ENCODE data around the gene REC114. TPM values are rescaled to one million over a fixed set of nuclear protein-coding genes. Genes with fewer than 3 reads are reported as not detected.

REC114 gene
- total RNA-seq, 1 donor from 2014 or later = not detected

DNA sequence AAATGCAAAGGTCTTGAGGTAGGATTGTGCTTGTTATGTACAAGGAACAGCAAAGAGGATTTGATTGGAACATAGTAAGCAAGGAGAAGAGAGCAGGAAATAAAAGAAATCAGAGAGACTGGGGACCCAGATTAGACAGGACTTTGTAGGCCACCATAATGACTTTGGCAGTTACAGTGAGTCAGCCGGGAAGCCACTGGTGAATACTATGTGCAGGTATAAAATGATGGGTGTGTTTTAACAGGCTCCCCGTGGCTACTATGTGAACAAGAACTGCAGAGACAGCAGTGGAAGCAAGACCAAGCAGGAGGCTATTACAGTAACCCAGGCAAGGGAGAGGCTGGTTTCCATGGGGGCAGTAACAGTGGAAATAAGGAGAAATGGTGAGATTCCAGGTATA is 135.1 kb downstream of the REC114 start:
- Mint-ChIP-seq H3K36me3 (ENCODE audit: low read depth) (no peaks in the 10 kb centered on the region), H3K27ac (ENCODE audit: unreplicated experiment) (no peak overlapping the region), H3K9me3 (no peaks in the 10 kb centered on the region), H3K4me3 (no peak overlapping the region), H3K27me3 (ENCODE audit: low read depth) (no peaks in the 10 kb centered on the region), H3K4me1 (no peaks in the 10 kb centered on the region)
- TF ChIP-seq, protein P1, sequence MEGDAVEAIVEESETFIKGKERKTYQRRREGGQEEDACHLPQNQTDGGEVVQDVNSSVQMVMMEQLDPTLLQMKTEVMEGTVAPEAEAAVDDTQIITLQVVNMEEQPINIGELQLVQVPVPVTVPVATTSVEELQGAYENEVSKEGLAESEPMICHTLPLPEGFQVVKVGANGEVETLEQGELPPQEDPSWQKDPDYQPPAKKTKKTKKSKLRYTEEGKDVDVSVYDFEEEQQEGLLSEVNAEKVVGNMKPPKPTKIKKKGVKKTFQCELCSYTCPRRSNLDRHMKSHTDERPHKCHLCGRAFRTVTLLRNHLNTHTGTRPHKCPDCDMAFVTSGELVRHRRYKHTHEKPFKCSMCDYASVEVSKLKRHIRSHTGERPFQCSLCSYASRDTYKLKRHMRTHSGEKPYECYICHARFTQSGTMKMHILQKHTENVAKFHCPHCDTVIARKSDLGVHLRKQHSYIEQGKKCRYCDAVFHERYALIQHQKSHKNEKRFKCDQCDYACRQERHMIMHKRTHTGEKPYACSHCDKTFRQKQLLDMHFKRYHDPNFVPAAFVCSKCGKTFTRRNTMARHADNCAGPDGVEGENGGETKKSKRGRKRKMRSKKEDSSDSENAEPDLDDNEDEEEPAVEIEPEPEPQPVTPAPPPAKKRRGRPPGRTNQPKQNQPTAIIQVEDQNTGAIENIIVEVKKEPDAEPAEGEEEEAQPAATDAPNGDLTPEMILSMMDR (conservative IDR thresholded peaks at IDR 0.05) = no peak
- DNase-seq (ENCODE audit: low read depth, low spot score) = no peak

DNA sequence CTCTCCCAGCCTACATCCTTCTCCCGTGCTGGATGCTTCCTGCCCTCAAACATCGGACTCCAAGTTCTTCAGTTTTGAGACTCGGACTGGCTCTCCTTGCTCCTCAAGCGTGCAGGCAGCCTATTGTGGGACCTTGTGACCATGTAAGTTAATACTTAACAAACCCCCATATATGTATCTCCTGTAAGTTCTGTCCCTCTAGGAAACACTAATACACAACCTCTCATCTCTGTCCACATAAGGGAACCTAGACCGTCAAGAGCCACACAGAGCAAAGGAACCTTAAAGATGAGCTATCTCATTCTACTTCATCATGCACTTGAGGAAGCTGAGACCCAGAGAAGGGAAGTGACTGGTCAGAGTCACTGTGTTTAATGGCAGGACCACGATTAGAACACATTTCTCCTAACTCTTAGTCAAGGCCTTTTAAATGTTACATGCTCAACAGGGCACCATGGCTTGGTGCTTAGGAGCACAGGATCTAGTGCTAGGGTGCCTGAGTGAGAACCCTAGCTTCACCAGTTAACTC is 140.0 kb downstream of the REC114 start:
- DNase-seq (ENCODE audit: low read depth, low spot score) = no peak
- no peaks in the 10 kb centered on the region for H3K27me3 Mint-ChIP-seq (ENCODE audit: low read depth)
- H3K9me3 Mint-ChIP-seq = no peaks in the 10 kb centered on the region
- no peaks in the 10 kb centered on the region for H3K36me3 Mint-ChIP-seq (ENCODE audit: low read depth)
- TF ChIP-seq, protein P1 (conservative IDR thresholded peaks at IDR 0.05) = no peak
- no peak overlapping the region for H3K27ac Mint-ChIP-seq (ENCODE audit: unreplicated experiment)
- no peaks in the 10 kb centered on the region for H3K4me1 Mint-ChIP-seq
- H3K4me3 Mint-ChIP-seq = no peak overlapping the region

DNA sequence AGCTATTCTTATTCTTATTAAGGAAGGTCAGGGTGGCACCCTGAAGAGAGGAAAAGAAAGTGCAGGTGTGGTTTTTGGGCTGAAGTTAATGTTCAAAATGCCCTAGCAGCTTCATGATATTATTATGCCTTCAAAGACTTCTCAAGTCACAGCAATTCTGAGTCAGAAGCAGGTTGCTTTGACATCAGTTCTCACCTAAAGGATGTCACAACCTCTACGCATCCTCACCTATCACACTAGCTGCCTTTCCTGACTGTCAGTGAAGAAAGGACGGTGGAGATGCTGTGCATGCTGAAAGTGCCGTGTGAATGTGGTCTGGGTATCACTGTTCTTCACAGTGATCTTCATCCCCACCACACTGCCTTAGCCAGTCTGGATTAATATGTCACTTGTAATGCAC is 140.6 kb downstream of the REC114 start:
- Mint-ChIP-seq H3K9me3 (no peaks in the 10 kb centered on the region), H3K27me3 (ENCODE audit: low read depth) (no peaks in the 10 kb centered on the region), H3K4me1 (no peaks in the 10 kb centered on the region), H3K4me3 (no peak overlapping the region), H3K36me3 (ENCODE audit: low read depth) (peaks cover 3% of the 10 kb centered on the region), H3K27ac (ENCODE audit: unreplicated experiment) (no peak overlapping the region)
- TF ChIP-seq, protein P1 (conservative IDR thresholded peaks at IDR 0.05) = no peak
- DNase-seq (ENCODE audit: low read depth, low spot score) = no peak

DNA sequence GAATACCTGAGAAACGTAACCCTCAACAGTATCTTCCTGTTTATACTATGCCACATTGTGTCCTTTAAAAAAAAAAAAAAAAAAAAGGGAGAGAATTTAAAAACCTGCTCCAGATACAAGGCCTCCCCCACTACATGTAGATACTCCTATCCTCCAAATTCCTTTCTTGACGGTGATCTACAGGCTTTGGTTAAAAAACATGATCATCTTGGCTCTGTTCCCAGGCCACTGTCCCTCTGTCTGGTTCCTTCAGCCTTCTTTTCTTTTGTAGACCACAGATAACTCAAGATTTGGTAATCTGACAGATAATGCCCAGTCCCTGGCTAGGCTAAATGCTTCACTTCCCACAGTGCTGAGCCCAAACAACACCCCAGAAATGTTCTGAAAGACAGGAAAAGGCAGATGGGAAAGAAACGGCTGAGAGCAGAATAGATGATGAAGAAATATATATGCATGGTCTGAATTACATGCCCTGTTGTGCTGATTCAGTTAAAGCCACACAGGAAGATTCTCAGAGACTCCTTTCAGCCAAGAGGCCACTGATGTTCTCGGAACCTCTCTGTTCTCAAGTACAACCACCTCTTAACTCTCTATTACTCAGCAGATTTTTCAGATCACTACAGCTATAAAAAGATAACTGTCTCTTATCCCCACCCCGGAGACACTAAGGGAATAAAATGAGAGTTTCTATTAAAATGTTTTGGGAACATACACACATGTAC is 141.9 kb downstream of the REC114 start:
- no peak overlapping the region for H3K4me3 Mint-ChIP-seq
- H3K36me3 Mint-ChIP-seq (ENCODE audit: low read depth) = peaks cover 6% of the 10 kb centered on the region
- TF ChIP-seq, protein P1 (conservative IDR thresholded peaks at IDR 0.05) = no peak
- H3K27me3 Mint-ChIP-seq (ENCODE audit: low read depth) = no peaks in the 10 kb centered on the region
- no peaks in the 10 kb centered on the region for H3K9me3 Mint-ChIP-seq
- no peaks in the 10 kb centered on the region for H3K4me1 Mint-ChIP-seq
- DNase-seq (ENCODE audit: low read depth, low spot score) = no peak
- H3K27ac Mint-ChIP-seq (ENCODE audit: unreplicated experiment) = no peak overlapping the region

DNA sequence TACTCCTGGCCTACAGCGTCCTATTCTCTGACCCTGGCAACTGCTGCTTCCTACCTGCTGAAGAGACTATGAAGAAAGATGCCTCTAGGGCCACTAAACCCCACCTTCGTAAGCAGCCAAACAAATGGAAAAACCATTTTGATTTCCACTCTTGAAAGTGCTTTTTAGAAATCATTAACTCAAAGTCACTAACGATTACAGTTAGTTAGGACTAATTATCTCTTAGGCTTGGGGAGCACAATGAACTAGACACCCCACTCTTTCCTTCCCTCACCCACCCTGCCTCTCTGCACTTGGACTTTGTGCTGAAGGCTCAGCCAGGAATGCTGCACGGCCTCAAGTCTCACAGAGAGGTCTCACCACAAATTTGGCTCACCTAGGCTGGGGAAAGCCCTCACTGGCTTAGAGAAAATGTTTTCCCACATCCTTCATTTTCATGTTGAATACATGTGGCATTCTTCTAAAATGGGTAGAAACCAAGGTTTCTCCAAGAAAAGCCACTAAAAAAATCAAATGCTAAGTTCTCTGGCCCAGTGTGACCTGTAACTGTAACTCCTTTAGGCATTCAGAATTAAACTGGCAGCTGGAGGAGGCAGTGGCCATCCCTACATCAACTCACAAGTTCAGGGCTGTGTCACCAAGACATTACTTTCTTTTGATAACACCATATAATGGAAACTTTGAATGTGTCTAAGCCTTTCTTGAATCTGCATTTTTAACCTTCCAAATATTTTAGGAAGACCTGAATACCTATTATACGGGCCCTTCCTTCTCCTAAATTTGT is 143.1 kb downstream of the REC114 start:
- H3K36me3 Mint-ChIP-seq (ENCODE audit: low read depth) = peaks cover 6% of the 10 kb centered on the region
- DNase-seq (ENCODE audit: low read depth, low spot score) = no peak
- TF ChIP-seq, protein P1 (conservative IDR thresholded peaks at IDR 0.05) = no peak
- no peaks in the 10 kb centered on the region for H3K4me1 Mint-ChIP-seq
- no peaks in the 10 kb centered on the region for H3K27me3 Mint-ChIP-seq (ENCODE audit: low read depth)
- H3K27ac Mint-ChIP-seq (ENCODE audit: unreplicated experiment) = no peak overlapping the region
- no peaks in the 10 kb centered on the region for H3K9me3 Mint-ChIP-seq
- no peak overlapping the region for H3K4me3 Mint-ChIP-seq

Data from neural crest cell (in vitro differentiated cells).